NOMO-1 treated with dmso at 0.1 percent for 144 hours (cell line): Measurements from ENCODE around the gene ZBTB21.
A peak's percentile ranks its signal among the peaks of the same experiment; 100 is the strongest.

ENCODE experiments used
- DNase-seq: peaks from one replicate; lab custom pipeline; 2025; ENCODE audit not compliant: unreplicated experiment; lab: John Stamatoyannopoulos, UW

Gene ZBTB21

DNA sequence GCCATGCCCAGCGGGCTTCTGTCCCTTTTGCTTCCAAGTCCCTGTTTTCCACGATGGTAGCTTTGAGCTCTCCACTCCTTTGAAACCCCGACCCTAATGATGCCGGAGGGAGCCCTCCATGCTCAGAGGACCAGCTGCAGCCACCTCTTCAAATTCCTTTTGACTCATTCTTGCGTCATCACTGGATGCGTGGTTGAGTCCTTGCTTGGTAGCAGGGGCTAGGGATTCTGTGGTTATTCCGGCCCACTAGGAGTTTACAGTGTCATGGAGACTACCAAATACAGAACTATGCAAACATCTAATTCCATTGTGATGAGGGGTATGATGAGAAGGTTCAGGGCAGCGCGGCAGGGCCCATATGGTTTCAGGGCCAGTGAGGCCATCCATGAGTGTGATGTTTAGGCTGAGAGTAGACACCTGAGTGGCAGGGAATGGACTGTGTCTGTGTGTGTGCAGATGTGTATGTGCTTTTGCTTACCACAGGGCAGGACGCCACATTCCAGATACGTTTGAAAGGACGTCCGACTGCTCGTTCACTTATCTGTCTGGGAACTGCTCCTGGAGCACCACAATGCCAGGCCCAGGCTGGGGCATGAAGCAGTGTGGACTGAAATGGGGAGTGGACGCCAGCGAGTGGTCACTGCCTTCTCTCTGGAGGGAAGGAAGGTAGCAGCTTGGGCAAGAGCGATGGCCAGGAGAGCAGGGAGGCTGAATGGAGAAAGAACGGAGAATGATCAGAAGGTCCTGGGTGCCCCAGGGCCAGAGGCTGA, 30.4 kb upstream of the ZBTB21 start:
- DNase-seq, result no peak

GRCh38 chr21:42039911-42040351, 29.8 kb upstream of the ZBTB21 start:
- DNase-seq, result no peak

DNA sequence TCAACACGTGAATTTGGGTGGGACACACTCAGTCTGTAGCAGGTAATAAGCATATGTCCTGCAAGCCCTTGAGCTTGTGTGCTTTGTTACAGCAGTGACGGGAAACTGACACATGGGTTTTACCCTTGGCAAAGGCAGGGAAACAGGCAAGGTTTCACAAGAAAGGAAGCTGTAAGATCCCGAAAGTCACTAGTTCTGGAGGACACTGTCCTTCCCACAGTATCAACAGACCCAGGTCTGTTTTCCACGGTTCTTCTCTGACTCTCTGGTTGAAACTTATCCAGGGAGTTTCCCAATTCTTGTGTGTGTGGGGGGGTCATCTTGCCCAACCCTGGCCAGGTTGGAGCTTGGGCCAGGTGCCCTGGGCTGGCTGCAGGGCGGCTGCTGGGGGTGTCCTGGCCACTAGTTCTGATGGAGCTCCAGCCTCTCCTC, 29.3 kb upstream of the ZBTB21 start:
- no peak for DNase-seq

DNA sequence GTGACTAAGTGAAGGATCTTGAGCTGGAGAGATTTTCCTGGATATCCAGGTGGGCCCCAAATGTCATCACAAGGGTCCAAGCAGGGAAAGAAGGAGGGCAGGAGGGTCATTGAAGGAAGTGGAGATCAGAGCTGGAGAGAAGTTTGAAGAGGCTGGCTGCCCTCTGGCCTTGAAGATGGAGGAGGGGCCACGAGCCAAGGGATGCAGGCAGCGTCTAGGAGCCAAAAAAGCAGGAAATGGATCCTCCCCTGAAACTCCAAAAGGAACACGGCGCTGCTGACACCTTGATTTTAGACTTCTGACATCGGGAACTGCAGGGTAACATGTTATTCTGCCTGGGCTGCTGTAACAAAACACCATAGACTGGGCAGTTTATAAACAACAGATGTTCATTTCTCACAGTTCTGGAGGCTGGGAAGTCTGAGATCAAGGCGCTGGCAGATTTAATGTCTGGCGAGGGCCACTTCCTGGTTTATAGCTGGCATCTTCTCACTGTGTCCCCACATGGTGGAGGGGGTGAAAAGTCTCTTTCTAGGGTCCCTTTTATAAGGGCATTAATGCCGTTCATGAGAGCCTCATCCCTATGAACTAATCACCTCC, 28.8 kb upstream of the ZBTB21 start:
- DNase-seq, result no peak

DNA sequence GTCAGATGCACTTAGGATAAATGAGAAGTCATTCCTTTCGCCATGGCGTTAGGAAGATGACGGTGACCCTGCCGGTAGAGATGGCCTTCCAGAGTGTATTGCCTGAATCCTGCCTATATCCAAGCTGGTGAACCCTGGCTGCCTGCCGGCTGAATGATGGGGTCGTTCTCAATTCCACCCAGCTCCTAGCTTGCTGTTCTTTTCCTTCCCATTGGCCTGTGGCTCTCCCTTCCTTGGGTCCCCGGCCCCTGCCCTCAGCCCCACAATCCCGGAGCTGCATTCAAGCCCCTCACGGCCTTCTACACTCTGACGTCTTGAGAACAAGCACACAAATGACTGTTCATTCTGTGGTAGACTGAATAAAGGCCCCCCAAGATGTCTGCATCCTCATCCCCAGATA, 28.2 kb upstream of the ZBTB21 start:
- no peak for DNase-seq

GRCh38 chr21:42037943-42038342, 27.8 kb upstream of the ZBTB21 start:
- no peak for DNase-seq

GRCh38 chr21:42037516-42037915, 27.4 kb upstream of the ZBTB21 start:
- no peak for DNase-seq

- no peak for DNase-seq
These were observed 26.2 kb upstream of the ZBTB21 start for GRCh38 chr21:42036313-42036712.

GRCh38 chr21:42032968-42033367, 22.8 kb upstream of the ZBTB21 start:
- no peak for DNase-seq

DNA sequence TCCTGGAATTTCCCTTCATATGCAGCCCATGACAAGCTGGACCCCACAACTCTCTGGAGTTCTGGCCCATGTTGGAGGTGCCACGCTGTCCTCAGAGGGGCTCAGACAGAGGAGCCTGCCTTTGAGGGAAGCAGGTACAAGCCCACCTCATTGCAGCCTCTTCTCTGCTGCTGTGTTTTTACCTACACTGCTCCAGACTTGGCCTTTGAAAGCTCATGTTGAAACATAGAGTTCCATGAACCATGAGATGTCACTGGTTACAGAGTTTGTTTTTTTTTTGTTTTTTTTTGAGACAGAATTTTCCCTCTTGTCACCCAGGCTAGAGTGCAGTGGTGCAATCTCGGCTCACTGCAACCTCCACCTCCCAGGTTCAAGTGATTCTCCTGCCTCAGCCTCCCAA, 22.1 kb upstream of the ZBTB21 start:
- DNase-seq, result no peak

DNA sequence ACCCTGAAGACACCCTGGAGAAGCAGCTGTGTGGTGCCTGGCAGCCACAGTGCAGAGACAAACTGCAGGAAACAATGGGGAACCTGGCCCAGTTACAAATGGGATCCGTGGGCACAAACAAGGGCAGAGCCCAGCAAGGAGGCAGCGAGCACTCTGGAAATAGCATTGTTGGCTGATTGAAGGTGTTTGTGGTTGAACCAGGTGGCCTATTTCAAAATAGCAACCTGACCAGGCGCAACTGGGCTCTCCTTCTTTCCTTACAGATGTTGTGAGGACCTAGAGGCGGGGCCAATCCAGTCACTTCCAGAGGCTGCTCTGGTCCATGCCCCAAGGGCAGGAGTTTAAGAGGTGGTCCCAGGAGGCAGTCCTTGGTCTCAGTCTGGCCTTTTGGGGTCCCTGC, 21.7 kb upstream of the ZBTB21 start:
- no peak for DNase-seq

GRCh38 chr21:42031241-42031640, 21.1 kb upstream of the ZBTB21 start:
- DNase-seq, result no peak

DNA sequence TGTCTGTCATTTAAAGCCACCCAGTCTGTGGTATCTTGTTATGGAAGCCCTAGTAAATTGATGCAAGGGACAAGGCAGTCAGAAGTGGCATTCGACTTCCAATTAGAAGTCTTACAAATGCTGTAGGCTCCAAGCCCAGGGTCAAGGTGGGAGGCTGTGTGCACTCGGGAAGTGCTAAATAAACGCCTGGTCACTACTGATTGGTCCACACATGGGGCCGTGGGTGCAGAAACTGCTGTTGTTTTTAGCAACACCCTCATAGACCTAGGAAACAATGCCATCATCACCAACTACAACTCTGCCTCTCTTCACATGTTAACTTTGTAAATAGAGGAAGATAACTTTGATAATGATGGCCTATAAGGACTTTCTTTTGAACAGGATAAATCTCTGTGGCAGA, 20.2 kb upstream of the ZBTB21 start:
- no peak for DNase-seq

DNA sequence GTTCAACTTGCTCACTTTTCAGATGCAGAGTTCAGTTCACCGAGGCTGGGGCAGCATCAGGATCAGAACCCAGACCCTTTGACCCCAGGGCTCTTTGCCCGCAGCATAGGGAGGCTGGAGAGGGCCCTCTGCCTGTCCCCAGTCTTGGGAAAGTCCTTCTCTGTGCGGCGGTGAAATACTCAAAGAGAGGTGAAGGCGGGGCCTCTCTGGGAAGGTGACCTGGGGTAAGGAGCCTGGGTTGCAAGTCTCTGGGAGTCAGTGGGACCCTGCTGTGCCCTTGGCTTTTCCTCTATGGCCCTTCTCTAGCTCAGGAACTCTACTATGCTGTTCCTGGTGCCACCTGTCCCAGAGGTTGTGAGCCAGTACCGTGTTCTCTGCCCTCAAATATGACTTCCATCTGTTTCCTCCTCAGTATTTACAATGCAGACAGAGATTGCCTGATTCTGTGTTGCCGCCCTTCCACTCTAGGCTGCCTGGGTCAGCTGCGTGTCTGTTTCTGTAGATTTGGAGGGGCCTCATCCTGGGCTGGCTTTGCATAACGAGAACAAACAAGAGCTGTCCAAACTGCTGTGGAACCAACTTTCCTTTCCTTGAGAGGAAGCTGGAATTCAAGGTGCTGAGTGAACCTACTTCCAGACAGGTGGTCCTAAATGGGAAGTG, 18.7 kb upstream of the ZBTB21 start:
- no peak for DNase-seq

DNA sequence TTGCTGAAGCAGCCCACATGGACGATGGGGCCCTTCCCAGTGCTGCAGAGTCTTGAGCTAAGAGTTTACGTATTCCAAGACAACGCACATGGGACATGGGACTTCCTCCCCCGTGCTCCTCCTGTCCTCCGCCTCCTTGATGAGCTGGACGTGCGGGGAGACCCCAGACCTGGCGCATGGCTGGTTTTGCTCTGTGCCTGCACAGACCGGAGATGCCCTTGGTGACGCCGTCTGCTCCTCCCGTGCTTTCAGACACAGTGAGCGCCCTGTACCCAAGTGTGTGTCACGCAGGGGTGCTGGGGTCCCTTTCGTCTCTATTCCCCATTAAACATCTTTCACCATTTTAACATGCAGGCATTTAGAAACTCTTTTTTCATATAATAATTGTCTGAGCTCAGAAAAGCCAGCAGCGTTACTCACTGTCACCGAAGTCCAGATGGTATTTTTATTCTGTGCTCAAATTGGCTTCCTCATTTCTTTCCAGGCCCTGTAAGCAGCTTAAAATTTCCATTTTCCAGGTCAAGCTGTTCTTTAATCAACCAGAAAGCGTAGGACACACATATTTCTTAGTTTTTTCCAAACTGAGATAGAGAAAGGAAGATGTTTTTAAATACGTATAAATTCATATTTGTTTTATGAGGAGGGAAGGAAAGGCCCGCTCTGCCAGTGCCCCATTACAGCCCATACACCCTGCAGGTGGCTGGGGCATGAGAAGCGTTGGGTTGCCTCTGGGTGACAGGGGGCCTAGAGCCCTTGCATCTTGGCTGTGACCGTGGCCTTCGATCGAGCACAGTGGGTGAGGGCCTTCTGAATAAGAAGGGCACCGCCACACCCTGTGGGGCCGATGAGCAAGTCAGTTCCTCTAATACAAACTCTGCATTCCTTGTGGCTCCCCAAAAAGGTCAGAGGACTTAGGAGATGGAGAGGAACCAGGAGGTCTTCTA, 17.9 kb upstream of the ZBTB21 start:
- peak; percentile 19 for DNase-seq

- no peak for DNase-seq
These were observed 17.1 kb upstream of the ZBTB21 start for GRCh38 chr21:42027085-42027821.

DNA sequence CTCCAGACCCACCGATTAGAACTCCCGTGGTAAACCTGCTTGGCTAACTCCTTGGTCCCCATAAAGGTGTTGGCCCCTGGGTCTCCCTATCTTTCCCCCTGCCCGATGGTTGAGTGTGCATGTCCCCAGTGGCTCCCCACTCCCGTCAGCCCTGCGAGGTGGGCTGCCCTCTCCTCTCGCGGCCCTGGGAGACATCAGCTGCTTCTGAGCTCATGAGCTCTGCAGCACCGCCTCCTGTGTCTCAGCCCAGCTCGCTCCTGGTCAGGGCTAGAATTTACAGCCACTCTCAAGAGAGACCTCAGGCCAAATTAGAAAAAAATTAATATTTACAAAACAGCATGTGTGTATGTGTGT, 15.9 kb upstream of the ZBTB21 start:
- DNase-seq, result no peak

DNA sequence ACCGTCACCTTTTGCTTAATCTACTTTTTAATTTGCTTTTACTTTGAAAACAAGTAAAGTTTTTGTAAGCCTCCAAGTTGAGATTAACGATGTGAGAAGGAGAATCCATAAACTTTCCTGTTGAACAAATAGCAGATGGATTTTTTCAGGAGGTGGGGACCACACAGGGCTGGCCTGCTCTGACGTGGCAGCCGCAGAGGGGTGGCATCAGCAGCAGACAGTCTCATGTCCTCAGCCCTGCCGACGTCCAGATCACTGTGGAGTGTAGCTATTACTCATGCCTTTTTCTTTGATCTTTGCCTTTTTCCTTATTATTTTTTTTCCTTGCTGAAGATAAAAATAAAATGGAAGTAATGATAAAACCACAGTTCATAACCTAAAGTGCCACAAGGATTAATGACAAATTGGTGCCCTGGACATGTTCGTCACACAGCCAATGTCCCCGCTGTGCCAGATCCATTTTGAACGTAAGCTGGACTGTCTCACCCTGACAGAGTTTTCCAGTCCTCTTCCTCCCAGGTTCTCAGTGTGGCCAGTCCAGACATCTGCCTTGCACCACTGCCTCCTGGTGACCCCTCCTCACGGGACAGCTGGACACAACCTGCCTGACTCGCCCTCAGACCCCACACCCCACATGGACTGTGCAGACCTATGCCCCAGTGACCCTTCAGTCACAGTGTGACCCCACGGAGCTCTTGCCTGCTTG, 15.4 kb upstream of the ZBTB21 start:
- no peak for DNase-seq

GRCh38 chr21:42022906-42023305, 12.7 kb upstream of the ZBTB21 start:
- no peak for DNase-seq

DNA sequence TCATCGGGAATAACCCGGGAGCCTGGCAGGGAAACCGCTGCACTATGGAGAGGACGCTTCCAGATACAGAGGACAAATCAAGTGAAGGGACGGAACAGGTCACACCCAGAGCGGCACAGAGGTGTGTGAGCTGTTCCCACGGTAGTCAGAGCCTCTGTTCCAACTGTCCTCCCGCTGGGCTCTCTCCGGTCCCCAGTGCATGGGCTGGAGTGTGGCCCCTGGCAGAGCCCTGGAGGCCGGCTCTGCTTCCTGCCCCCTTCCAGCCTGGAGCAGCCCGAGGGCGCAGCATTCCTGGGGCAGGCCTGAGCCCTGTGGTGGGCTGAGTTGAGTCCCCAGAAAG, 11.9 kb upstream of the ZBTB21 start:
- DNase-seq, result no peak
